ENCODE results near the gene PACRG. TPM values are rescaled to one million over a fixed set of nuclear protein-coding genes. Genes with fewer than 3 reads are reported as not detected.

Gene PACRG
- total RNA-seq, 1 experiment from 2014 or later = 0.26 TPM

- no peak for DNase-seq
- Histone ChIP-seq H2BK12ac (ENCODE audit: insufficient read length, low read depth, low read length) (no peak overlapping the region), H3K56ac (ENCODE audit: insufficient read length, low read depth, low read length) (no peak overlapping the region), H2AK5ac (ENCODE audit: insufficient read length, low read length) (no peak overlapping the region), H4K8ac (replicated peaks; ENCODE audit: insufficient read length, low read depth, low read length) (no peak overlapping the region), H3K4me2 (ENCODE audit: insufficient read depth, insufficient read length, low read length) (no peak overlapping the region), H3K9me3 (ENCODE audit: control insufficient read depth, low read depth, low read length) (no peaks in the 10 kb centered on the region), H4K91ac (ENCODE audit: insufficient read length, low read depth, low read length) (no peak overlapping the region), H2BK15ac (ENCODE audit: low read depth, low read length) (no peak overlapping the region), H2BK120ac (ENCODE audit: low read depth, low read length, poor library complexity, severe bottlenecking) (no peak overlapping the region), H3K18ac (ENCODE audit: insufficient read length, low read depth, low read length) (no peak overlapping the region), H3K79me1 (ENCODE audit: insufficient read depth, low read depth, low read length, poor library complexity, severe bottlenecking) (no peaks in the 10 kb centered on the region), H2BK20ac (ENCODE audit: low read depth, low read length, poor library complexity, severe bottlenecking) (no peak overlapping the region), H3K9ac (ENCODE audit: extremely low read depth, insufficient read length, low read length) (no peak overlapping the region), H2BK5ac (ENCODE audit: insufficient read length, low read length) (no peak overlapping the region), H3K79me2 (ENCODE audit: insufficient read depth, low read length) (no peaks in the 10 kb centered on the region), H3K23ac (ENCODE audit: insufficient read length, low read depth, low read length) (no peak overlapping the region), H2AFZ (ENCODE audit: low read length) (no peak overlapping the region), H3K23me2 (ENCODE audit: insufficient read length, low read depth, low read length, poor library complexity, severe bottlenecking) (no peaks in the 10 kb centered on the region), H3K4me1 (ENCODE audit: insufficient read depth, low read length) (no peaks in the 10 kb centered on the region), H4K20me1 (ENCODE audit: control insufficient read depth, insufficient read depth, insufficient read length) (no peaks in the 10 kb centered on the region), H4K5ac (ENCODE audit: insufficient read length, low read depth, low read length) (no peak overlapping the region), H3K27ac (ENCODE audit: insufficient read length, low read depth, low read length) (no peak overlapping the region), H3K4ac (ENCODE audit: low read depth, low read length) (no peak overlapping the region), H3K27me3 (ENCODE audit: insufficient read depth, low read length) (no peaks in the 10 kb centered on the region), H3T11ph (ENCODE audit: low read length) (no peak overlapping the region), H3K14ac (ENCODE audit: insufficient read depth, low read length) (no peak overlapping the region)
- Mint-ChIP-seq H3K36me3 (ENCODE audit: insufficient read depth in 1 of 3, low read depth in 3 of 3) (no peaks in the 10 kb centered on the region), H3K4me1 (peaks cover 24 to 32% of the 10 kb centered on the region in 2 experiments), H3K4me3 (no peak overlapping the region), H3K27me3 (ENCODE audit: low read depth) (peaks cover 6% of the 10 kb centered on the region; the same call in 1 of the 2 replicates), H3K27ac (peak overlapping the region in 1 of 3 experiments; percentile 17; a peak in 1 of 7 replicates), H3K9me3 (no peaks in the 10 kb centered on the region)
- WGBS (ENCODE audit: extremely low coverage, insufficient read length, low lambda C conversion rate) = no CpG with 5 or more reads among the region's 7 CpGs
- TF ChIP-seq CTCF (conservative IDR thresholded peaks at IDR 0.05) = no peak
Measured at GRCh38 chr6:163179721-163180120, 451.9 kb downstream of the PACRG start.
